Measurements from ENCODE around the gene TMEM132A. TPM values are rescaled to one million over a fixed set of nuclear protein-coding genes. Genes with fewer than 3 reads are reported as not detected.

The TMEM132A gene
- total and polyA plus RNA-seq, 7 donors = 0.49 to 17.4 (median 2.3) TPM

DNA sequence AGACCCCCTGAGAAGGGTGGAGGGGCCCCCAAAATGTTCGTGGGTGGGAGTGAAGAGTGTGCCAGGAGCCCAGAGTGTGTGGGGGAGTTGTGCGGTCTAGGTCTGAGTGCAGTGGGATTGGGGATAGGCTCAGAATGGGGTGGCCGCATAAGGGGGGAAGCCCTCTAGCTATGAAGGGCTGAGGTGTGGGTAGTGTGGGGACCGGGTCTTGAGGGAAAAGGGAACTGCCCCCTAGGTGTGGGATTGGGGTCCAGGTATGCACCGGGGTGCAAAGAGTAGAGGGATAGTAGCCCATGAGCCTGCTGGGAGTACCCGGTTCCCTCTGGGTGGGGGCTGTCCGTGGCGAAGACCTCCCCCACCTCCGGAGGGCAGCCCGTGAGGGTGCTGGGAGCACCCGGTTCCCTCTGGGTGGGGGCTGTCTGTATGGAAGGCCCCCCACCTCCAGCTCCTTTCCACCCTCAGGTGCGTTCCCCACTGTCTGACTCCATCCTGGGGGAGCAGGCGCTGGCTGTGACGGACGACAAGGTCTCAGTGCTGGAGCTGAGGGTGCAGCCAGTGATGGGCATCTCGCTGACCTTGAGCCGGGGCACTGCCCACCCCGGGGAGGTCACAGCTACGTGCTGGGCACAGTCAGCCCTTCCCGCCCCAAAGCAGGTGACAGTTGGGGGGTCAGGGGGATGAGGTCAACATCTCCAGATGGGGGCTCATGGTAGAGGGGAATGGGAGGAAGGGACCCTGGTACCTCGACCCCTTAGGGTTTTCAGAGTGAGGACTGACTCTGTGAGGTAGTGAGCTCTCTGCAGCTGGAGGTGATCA, 10.7 kb downstream of the TMEM132A start:
- H3K9me3 ChIP-seq = no peaks in the 10 kb centered on the region
- DNase-seq = no peak
- no peak overlapping the region for H3K27ac ChIP-seq
- no peaks in the 10 kb centered on the region for H3K27me3 ChIP-seq
- peaks cover 0 to 6% (median 4%) of the 10 kb centered on the region in 4 donors for H3K4me1 ChIP-seq
- intact Hi-C loops (cut with DNase I) = no loop called here
- H3K36me3 ChIP-seq = peaks cover 0 to 20% (median 3%) of the 10 kb centered on the region in 4 donors
- no peak overlapping the region for H3K4me3 ChIP-seq
- TF ChIP-seq POLR2A (IDR thresholded peaks at IDR 0.05) = no peak
- TF ChIP-seq POLR2AphosphoS5 (IDR thresholded peaks at IDR 0.05) = peak in 1 of 4 donors; percentile 18
- 82 to 86% methylated on average over 21 of the region's 21 CpGs for WGBS, 2 donors

DNA sequence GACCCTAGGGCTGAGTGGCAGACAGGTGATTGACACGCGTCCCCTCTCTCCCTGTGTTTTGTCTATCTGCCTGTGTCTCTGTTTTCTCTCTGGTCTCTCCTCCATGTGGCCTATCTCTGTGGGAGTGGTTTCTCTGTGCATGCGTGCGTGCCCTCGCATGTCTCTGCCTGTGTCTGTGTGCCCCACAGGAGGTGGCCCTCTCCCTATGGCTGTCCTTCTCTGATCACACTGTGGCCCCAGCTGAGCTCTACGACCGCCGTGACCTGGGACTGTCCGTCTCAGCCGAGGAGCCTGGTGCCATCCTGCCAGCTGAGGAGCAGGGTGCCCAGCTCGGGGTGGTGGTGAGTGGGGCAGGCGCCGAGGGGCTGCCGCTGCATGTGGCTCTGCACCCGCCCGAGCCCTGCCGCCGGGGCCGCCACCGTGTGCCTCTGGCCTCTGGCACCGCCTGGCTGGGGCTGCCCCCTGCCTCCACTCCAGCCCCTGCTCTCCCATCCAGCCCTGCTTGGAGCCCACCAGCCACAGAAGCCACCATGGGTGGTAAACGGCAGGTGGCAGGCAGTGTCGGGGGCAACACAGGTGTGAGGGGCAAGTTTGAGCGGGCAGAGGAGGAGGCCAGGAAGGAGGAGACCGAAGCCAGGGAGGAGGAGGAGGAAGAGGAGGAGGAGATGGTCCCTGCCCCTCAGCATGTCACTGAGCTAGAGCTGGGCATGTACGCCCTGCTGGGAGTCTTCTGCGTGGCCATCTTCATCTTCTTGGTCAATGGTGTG, 11.6 kb downstream of the TMEM132A start:
- Histone ChIP-seq H3K4me1 (peaks cover 0 to 7% (median 4%) of the 10 kb centered on the region in 4 donors), H3K27ac (no peak overlapping the region), H3K9me3 (no peaks in the 10 kb centered on the region), H3K4me3 (no peak overlapping the region), H3K27me3 (no peaks in the 10 kb centered on the region), H3K36me3 (peaks cover 4 to 29% (median 7%) of the 10 kb centered on the region in 4 donors)
- WGBS, 2 donors = 90 to 91% methylated on average over 27 of the region's 27 CpGs
- intact Hi-C loops (cut with DNase I) = no loop called here
- DNase-seq = no peak
- TF ChIP-seq EP300 (IDR thresholded peaks at IDR 0.05) = no peak
- TF ChIP-seq POLR2AphosphoS5 (IDR thresholded peaks at IDR 0.05) = no peak
- TF ChIP-seq POLR2A (IDR thresholded peaks at IDR 0.05) = no peak
- TF ChIP-seq, protein P1, sequence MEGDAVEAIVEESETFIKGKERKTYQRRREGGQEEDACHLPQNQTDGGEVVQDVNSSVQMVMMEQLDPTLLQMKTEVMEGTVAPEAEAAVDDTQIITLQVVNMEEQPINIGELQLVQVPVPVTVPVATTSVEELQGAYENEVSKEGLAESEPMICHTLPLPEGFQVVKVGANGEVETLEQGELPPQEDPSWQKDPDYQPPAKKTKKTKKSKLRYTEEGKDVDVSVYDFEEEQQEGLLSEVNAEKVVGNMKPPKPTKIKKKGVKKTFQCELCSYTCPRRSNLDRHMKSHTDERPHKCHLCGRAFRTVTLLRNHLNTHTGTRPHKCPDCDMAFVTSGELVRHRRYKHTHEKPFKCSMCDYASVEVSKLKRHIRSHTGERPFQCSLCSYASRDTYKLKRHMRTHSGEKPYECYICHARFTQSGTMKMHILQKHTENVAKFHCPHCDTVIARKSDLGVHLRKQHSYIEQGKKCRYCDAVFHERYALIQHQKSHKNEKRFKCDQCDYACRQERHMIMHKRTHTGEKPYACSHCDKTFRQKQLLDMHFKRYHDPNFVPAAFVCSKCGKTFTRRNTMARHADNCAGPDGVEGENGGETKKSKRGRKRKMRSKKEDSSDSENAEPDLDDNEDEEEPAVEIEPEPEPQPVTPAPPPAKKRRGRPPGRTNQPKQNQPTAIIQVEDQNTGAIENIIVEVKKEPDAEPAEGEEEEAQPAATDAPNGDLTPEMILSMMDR (IDR thresholded peaks at IDR 0.05) = no peak

DNA sequence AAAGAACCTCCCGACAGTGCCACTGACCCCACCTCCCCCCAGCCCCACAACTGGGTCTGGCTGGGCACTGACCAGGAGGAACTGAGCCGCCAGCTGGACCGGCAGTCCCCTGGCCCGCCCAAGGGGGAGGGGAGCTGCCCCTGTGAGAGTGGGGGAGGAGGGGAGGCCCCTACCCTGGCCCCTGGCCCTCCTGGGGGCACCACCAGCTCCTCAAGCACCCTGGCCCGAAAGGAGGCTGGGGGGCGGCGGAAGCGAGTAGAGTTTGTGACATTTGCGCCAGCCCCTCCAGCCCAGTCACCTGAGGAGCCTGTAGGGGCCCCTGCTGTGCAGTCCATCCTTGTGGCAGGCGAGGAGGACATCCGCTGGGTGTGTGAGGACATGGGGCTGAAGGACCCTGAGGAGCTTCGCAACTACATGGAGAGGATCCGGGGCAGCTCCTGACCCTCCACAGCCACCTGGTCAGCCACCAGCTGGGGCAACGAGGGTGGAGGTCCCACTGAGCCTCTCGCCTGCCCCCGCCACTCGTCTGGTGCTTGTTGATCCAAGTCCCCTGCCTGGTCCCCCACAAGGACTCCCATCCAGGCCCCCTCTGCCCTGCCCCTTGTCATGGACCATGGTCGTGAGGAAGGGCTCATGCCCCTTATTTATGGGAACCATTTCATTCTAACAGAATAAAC, 12.3 kb downstream of the TMEM132A start:
- Histone ChIP-seq H3K4me3 (no peak overlapping the region), H3K9me3 (no peaks in the 10 kb centered on the region), H3K27ac (peak overlapping the region in 1 of 4 donors; percentile 14), H3K4me1 (peaks cover 0 to 7% (median 4%) of the 10 kb centered on the region in 4 donors), H3K27me3 (no peaks in the 10 kb centered on the region), H3K36me3 (peaks cover 9 to 36% (median 11%) of the 10 kb centered on the region in 4 donors)
- WGBS, 2 donors = 88 to 94% methylated on average over 18 of the region's 18 CpGs
- intact Hi-C loops (cut with DNase I) = no loop called here
- TF ChIP-seq EP300 (IDR thresholded peaks at IDR 0.05) (no peak), POLR2A (IDR thresholded peaks at IDR 0.05) (no peak), POLR2AphosphoS5 (IDR thresholded peaks at IDR 0.05) (no peak)
- TF ChIP-seq, protein P1 (IDR thresholded peaks at IDR 0.05) = no peak
- DNase-seq = no peak

DNA sequence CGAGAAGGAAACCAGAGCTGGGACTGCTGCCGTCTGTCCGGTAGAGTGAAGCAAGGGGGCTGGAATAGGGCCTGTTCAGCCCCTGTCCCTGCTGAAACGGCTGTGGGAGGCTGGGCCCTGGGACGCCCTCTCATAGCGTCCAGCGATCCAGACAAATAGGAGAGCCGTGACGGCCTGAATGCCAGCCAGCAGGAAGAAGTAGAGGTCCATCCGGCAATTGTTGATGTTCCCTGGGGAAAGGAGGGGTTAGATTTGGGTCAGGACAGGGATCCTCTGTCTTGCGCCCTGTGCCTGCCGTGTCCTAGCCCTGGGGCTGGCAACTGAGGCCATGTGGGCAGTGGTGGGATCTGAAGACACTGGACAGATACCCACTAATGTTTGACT, 12.9 kb downstream of the TMEM132A start:
- Histone ChIP-seq H3K4me1 (peaks cover 0 to 7% (median 4%) of the 10 kb centered on the region in 4 donors), H3K9me3 (no peaks in the 10 kb centered on the region), H3K4me3 (no peak overlapping the region), H3K27me3 (no peaks in the 10 kb centered on the region), H3K27ac (peak overlapping the region in 1 of 4 donors; percentile 14), H3K36me3 (peaks cover 11 to 42% (median 14%) of the 10 kb centered on the region in 4 donors)
- no peak for TF ChIP-seq POLR2A (IDR thresholded peaks at IDR 0.05)
- no peak for TF ChIP-seq EP300 (IDR thresholded peaks at IDR 0.05)
- TF ChIP-seq POLR2AphosphoS5 (IDR thresholded peaks at IDR 0.05) = no peak
- TF ChIP-seq, protein P1 (IDR thresholded peaks at IDR 0.05) = no peak
- 83% methylated on average over 12 of the region's 12 CpGs for WGBS, 2 donors
- no peak for DNase-seq
- intact Hi-C loops (cut with DNase I) = no loop called here

Data from sigmoid colon (tissue), 7 donors.